Fibroblast of skin of abdomen (primary cell): ENCODE results near the gene HOXD9.

Experiments used
- DNase-seq: peaks from one replicate; pipeline ENCODE4 v3.0.0-alpha.2; 2013

The HOXD9 gene

GRCh38 chr2:176085861-176086771, 36.4 kb upstream of the HOXD9 start:
- DNase-seq: no peak

GRCh38 chr2:176087330-176088047, 35.0 kb upstream of the HOXD9 start:
- no peak for DNase-seq

GRCh38 chr2:176088048-176088936, 34.2 kb upstream of the HOXD9 start:
- DNase-seq: peak; percentile 45

DNA sequence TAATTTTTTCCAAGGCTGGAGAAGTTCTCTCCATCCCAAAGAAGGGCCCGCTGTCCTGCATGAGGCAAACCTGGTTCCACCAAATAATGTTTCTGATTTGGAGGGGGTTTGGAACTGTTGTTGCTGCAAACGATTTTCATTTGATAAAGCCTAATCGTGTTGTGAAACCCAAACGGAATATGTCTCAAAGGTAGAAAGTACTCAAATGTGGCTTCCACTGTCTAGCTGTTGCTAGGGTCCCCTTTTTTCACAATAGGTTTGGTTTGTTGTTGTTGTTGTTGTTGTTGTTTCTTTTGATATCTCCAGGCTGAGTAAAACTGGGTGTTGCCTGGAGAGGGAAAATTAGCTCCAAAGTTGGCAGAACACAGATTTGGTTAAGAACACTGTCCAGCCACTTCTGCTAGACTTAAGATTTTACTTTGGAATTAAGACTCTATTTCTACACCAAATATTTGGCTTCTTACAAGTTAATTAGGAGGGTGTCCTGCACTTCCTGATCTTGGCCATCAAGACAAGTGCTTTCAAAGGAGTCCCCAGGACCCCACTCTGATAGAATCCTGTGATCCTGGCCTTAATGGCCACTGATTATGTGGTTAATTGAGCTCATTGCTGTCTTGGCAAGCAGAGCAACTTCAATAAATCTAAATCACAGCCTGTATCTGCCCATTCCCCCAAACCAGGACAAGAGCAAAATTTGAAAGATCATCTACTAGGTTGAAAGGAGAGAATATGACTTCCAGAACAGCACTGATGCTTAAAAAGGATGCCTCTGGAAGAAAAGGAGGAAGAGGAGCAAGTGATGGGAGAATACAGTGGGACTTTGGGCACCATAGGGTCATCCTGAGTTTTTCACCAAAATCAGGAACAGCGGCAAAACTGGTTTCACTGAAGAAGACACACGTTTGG, 33.3 kb upstream of the HOXD9 start:
- no peak for DNase-seq

- DNase-seq: no peak
These were observed 32.6 kb upstream of the HOXD9 start for GRCh38 chr2:176089843-176090395.

- no peak for DNase-seq
These were observed 31.7 kb upstream of the HOXD9 start for GRCh38 chr2:176090862-176091261.

DNA sequence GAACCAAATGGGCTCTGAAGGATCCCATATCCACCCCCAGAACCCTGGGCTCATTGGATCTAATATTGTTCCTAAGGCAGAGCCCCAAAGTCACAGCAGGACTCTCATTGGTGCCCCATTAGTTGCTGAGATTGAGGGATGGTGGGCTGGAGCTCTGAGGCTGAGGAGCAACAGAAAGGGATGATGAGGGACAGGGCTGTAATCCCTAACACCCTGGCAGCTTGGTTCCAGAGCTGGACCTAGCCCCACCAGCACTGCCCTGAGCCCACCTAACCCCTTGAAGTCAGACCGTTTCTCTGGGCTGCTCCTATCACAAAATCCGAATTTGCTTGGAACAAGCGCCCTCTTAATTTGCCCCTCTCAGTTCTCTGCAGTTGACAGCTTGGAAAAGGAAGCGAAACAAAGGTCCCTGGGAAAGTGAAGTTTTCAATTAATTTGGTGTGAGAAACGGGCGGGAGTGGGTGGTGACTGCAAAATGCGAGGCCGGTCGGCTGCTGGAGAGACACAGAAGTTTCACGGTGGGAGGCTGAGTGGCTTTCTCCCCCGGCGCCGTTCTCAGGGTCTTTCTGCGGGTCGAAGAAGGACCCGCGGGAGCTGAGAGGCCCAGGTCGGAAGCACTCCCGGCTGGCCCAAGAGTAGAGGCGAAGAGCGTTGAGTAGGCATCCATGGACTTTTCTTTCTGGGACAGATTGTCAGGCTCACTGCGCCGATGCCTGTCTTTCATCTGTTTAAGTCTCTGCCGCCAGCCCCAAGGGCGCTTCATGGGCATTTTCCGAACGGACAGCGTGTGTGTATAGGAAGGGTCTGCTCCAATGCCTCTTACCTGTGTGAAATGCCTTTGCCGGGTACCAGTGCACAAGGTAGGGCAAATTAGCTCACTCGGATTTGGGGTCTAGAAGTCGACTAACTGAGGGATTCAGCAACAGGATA, 30.9 kb upstream of the HOXD9 start:
- no peak for DNase-seq

DNA sequence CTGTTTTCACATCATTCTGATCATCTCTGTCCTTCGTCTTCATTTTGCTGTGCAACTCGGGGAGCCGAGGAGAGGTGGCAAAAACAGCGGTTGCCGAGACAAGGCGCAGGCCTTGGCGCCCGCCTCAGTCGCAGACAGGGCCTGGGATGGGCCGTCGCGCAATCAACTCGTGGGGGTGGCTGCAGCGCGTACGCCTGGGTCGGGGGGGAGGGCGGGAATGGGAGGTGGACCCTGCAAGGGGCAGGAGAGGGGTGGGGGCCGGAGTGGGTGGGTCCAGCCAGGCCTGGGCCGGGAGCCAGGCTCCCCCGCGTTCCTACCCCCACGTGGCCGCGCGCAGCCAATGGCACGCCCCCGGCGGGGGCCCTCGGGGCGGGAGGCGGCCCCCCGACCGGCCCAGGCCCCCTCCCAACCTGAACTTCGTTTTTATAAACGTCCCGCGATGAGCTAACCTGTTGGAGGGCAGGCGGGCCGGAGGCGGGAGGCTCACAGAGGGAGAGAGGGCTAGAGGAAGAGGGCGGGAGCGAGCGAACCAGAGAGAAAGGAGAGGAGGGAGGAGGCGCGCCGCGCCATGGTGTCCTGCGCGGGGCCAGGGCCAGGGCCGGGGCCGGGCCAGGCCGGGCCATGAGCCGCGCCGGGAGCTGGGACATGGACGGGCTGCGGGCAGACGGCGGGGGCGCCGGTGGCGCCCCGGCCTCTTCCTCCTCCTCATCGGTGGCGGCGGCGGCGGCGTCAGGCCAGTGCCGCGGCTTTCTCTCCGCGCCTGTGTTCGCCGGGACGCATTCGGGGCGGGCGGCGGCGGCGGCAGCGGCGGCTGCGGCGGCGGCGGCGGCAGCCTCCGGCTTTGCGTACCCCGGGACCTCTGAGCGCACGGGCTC, 30.0 kb upstream of the HOXD9 start, which contains the start of gene HOXD13:
Gene HOXD13 (plus strand): TSS at position 452 of the 875 bp plus-strand sequence. CDS start 170 bp downstream, at position 622.
- DNase-seq: no peak

DNA sequence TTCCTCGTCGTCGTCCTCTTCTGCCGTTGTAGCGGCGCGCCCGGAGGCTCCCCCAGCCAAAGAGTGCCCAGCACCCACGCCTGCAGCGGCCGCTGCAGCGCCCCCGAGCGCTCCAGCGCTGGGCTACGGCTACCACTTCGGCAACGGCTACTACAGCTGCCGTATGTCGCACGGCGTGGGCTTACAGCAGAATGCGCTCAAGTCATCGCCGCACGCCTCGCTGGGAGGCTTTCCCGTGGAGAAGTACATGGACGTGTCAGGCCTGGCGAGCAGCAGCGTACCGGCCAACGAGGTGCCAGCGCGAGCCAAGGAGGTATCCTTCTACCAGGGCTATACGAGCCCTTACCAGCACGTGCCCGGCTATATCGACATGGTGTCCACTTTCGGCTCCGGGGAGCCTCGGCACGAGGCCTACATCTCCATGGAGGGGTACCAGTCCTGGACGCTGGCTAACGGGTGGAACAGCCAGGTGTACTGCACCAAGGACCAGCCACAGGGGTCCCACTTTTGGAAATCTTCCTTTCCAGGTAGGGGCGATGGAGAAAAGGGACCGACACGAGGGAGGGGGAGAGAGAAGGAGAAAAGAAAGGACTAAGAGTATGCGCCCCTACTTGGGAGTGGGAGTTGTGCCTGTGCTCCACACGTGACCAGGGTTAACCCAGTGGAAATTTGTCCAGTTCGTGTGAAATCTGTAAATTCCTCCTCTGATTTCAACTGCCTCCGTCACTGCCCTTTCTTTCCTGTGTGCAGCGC, 29.2 kb upstream of the HOXD9 start:
- no peak for DNase-seq

DNA sequence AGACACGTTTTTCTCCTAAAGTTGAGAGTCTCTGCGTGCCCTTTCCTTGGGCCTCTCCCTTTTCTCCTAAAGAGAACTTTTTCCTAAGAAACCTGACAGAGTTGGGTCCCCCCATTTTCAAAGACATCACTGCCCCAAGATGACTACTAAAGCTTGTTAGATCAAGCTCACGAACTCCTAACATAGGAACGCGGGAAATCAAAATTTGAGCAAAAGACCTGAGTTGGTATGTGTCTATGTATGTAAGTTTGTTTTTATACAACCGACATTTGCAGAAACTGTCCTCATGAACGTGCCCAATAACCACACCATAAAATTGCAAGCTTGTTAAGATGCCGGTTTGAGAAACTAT, 28.6 kb upstream of the HOXD9 start:
- no peak for DNase-seq

GRCh38 chr2:176094349-176094748, 28.2 kb upstream of the HOXD9 start:
- no peak for DNase-seq

GRCh38 chr2:176095421-176095820, 27.1 kb upstream of the HOXD9 start:
- DNase-seq: no peak

DNA sequence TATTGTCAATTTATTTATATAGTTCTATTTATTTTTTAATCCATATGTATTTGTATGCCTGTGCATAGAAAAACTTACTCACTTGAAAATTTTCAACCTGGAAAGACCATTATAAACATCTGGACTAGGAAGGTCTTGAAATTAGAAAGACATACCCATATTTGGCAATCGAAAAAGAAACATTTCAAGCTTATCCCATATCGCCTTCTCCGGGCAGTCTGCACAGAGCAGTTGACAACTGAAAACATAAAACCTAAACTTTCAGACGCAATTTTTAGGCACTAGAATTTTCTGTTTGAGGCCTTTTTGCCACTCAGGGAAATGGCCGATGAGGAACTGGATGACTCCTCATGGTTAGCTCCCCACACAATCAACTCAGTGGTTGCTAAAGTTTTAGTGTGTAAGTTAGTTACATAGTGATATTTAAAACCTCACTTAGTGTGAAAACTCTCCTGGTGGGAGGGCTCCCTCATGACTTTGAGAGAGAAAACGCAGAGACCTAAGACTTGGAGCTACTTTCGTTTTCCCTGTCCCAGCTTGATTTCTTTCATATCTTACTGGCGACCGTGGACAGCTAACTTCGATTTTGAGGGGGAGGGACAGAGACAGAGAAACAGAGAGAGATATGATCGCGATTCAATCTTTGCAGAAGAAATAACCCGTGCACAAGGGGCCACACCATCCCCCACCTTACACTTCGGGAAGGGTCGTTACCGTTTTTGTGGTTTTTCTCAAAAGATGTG, 26.1 kb upstream of the HOXD9 start:
- no peak for DNase-seq

DNA sequence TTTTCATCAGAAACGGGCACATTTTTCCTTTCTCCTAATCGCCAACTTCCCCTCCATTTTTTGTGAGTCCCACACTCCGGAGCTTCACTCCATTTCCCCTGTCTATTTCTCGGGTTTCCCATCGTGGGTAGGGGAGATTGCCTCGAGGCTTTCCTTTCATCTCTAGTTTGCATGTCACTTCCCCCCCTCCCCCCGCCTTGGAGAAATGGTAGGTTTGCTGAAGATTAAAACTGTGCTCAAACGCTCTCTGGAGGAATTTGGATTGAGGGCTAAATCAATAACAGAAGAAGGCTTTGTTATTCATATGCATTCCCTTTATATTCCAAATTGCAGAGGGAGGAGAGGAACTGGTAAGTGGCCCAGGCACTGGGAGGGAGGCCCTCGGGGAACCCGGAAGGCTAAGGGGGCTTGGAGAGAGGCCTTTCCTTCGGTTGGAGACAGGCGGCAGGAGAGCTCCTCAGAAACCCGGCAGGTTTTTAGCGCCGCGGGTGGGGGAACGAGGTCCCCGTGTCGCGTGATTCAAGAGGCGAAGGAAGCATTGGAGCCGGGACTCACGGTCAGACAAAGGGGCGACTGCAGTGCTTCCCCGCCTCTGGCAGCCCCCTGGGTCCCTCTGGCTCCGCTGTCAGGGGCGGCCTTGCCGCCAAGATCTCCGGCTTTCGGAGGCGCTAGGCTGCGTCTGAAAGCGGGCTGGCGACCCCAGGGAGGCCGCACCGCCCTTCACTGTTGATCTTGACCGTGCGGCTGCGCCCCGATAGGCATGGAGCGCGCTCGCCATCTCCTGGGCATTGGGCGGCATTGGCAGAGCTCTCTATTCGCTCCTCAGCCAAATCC, 25.3 kb upstream of the HOXD9 start:
- peak; percentile 64 for DNase-seq

GRCh38 chr2:176097820-176098365, 24.6 kb upstream of the HOXD9 start:
- no peak for DNase-seq
